Kidney (tissue), 14 donors: Measurements from ENCODE around the gene MBOAT1. TPM values are rescaled to one million over a fixed set of nuclear protein-coding genes. Genes with fewer than 3 reads are reported as not detected.

Source experiments
- DNase-seq, 5 donors: peaks; one replicate each; pipeline ENCODE4 v3.0.0-alpha.2; 2013 to 2020
- FAIRE-seq: peaks from 2 replicates; lab custom pipeline; 2012; peaks lifted over from hg19 to GRCh38; lab: Jason Lieb, UNC
- H3K27ac ChIP-seq, 2 donors: one replicate each; pipeline ENCODE4 v1.7.0; 2013; ENCODE audit warnings: low read depth in 2 of 2, low read length in 2 of 2, inconsistent platforms in 1 of 2
- H3K27me3 ChIP-seq: one replicate; pipeline ENCODE4 v1.7.1; 2013; ENCODE audit warnings: low read length, inconsistent platforms; ENCODE audit not compliant: control insufficient read depth, insufficient read depth
- H3K36me3 ChIP-seq, 3 donors: one replicate each; pipeline versions ENCODE4 v1.7.0 to v1.7.1; 2013; ENCODE audit warnings: low read length in 3 of 3, control low read depth in 1 of 3, inconsistent platforms in 1 of 3; ENCODE audit not compliant: insufficient read depth in 3 of 3, control insufficient read depth in 2 of 3
- H3K4me1 ChIP-seq, 3 donors: one replicate each; pipeline versions ENCODE4 v1.7.0 to v1.7.1; 2013; ENCODE audit warnings: low read length in 3 of 3, inconsistent platforms in 1 of 3, low read depth in 1 of 3; ENCODE audit not compliant: control insufficient read depth in 2 of 3, insufficient read depth in 2 of 3
- H3K4me3 ChIP-seq, 3 donors: one replicate each; pipeline versions ENCODE4 v1.7.0 to v1.8.1; 2013; ENCODE audit warnings: low read length in 3 of 3, control low read depth in 1 of 3, inconsistent platforms in 1 of 3
- H3K9ac ChIP-seq, 3 donors: one replicate each; pipeline versions ENCODE4 v1.7.0 to v1.7.1; 2013; ENCODE audit warnings: low read length in 3 of 3, control low read depth in 1 of 3, inconsistent platforms in 1 of 3
- H3K9me3 ChIP-seq, 3 donors: one replicate each; pipeline versions ENCODE4 v1.7.0 to v1.7.1; 2013; ENCODE audit warnings: low read length in 3 of 3, control low read depth in 1 of 3, inconsistent platforms in 1 of 3; ENCODE audit not compliant: control insufficient read depth in 2 of 3, insufficient read depth in 1 of 3
- CTCF ChIP-seq: IDR thresholded peaks from 3 replicates; pipeline ENCODE4 v1.5.1; 2012; ENCODE audit warnings: mild to moderate bottlenecking, moderate library complexity, borderline replicate concordance; ENCODE audit not compliant: insufficient read depth; ENCODE audit errors: extremely low read depth
- intact Hi-C: fragments of 100-400 bp; cut with DNase I; formaldehyde crosslinking; loops from one replicate; pipeline ENCODE4 v1.11.1; 2022
- polyA plus RNA-seq: library from polyadenylated mRNA; stranded (reverse); fragments of 350-450 nt; fragmentation: Illumina TruSeq; extraction: RNeasy Lipid Tissue Mini Kit (QIAGEN cat#74804); gene quantifications from one replicate; pipeline ENCODE4 v1.2.3, GENCODE V29; 2014; ENCODE audit warnings: low read depth, low replicate concordance; ENCODE audit not compliant: insufficient read depth
- total RNA-seq: library from RNA; stranded (reverse); fragmentation: NEBNext Ultra II Directional; extraction: Animal tissue kit (Norgen Biotek cat#: 25700); gene quantifications from one replicate; pipeline ENCODE4 v1.2.1, GENCODE V29; 2021
- donor health status: control.
- donor health status: control.
- donor health status: control.
- donor health status: control.
- donor health status: control.
- donor health status: DM: yes; HTN: yes; CAD: no.
- donor health status: Normal renal cell carcinoma (clear cell type).

MBOAT1 gene
- total and polyA plus RNA-seq, 2 donors from 2014 or later = 1.9 to 15.1 TPM

DNA sequence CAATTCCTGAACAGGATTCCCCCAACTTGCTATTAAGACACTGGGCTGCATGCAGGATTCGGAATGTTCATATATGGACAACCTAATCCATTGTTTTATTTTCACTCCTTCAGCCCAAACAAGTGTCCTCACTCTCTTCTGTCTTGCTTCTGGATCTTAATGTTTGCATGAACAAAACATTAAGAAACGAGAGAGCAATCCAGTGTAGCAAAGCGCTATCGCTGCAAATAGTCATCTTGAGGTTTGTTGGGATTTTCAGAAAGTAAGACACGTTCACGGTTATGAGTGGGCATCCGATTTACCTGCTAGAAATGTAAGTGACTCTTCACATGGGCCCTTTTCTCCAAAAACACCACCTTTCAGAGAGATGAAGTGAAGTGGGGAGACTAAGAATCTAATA lies 156.4 kb downstream of the MBOAT1 start:
- DNase-seq (no peak), FAIRE-seq (no peak)
- Histone ChIP-seq H3K36me3 (no peaks in the 10 kb centered on the region), H3K9ac (no peak overlapping the region), H3K4me1 (no peaks in the 10 kb centered on the region), H3K27me3 (no peaks in the 10 kb centered on the region), H3K4me3 (no peak overlapping the region), H3K9me3 (no peaks in the 10 kb centered on the region), H3K27ac (no peak overlapping the region)
- intact Hi-C loops = no loop called here
- no peak for TF ChIP-seq CTCF

Other genes starting within 250 kb of the MBOAT1 start
- gene E2F3, start 189.4 kb upstream of the MBOAT1 start, total RNA-seq = 11.0 TPM
- 3.7 TPM for gene E2F3, start 189.4 kb upstream of the MBOAT1 start, polyA plus RNA-seq